Loucy (cell line): ENCODE measurements around the gene FURIN.

Experiments
- CTCF ChIP-seq: fragments of 200-600 bp; sonication (generic); conservative IDR thresholded peaks from 2 replicates; pipeline ENCODE4 v1.5.1; 2014; ENCODE audit warnings: mild to moderate bottlenecking, antibody characterized with exemption, low read length
- EZH2phosphoT487 ChIP-seq: fragments of 200-600 bp; IDR thresholded peaks from 2 replicates; pipeline ENCODE4 v1.6.1; 2018; ENCODE audit warnings: antibody characterized with exemption, mild to moderate bottlenecking, moderate library complexity, borderline replicate concordance

DNA sequence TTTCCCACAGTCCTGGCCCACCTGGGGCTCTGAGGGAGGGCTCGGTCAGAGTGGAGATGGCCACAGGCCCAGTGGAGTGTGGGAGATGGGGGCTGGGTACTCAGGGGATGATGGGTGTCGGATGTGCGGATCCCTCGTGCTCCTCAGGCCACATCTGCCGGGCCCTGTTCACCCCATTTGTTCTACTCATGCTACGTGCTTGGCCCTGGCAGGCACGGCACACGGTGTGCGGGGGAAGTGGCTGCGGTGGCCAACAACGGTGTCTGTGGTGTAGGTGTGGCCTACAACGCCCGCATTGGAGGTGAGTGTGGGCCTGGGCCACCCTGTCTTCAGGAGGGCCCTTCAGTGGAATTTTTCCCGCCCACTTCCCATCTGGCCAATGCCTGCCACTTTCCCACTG, 8.9 kb downstream of the FURIN start:
- TF ChIP-seq CTCF (no peak), EZH2phosphoT487 (no peak)
